Stimulated activated CD8-positive, alpha-beta memory T cell treated with anti-CD3 and anti-CD28 coated beads, Interleukin-15, amount 100 ng/mL, for 1 hour (primary cell): ENCODE results near the gene SLC5A11.
A peak's percentile ranks its signal among the peaks of the same experiment; 100 is the strongest.
"Not testable (repeated sequence)": the region's sequence is repeated elsewhere in the genome, so short reads cannot be mapped to it uniquely, and the experiment has no call there.

Experiments
- DNase-seq: peaks from one replicate; pipeline ENCODE4 v3.0.0-alpha.2; 2020; ENCODE audit warnings: low read depth

Gene SLC5A11

DNA sequence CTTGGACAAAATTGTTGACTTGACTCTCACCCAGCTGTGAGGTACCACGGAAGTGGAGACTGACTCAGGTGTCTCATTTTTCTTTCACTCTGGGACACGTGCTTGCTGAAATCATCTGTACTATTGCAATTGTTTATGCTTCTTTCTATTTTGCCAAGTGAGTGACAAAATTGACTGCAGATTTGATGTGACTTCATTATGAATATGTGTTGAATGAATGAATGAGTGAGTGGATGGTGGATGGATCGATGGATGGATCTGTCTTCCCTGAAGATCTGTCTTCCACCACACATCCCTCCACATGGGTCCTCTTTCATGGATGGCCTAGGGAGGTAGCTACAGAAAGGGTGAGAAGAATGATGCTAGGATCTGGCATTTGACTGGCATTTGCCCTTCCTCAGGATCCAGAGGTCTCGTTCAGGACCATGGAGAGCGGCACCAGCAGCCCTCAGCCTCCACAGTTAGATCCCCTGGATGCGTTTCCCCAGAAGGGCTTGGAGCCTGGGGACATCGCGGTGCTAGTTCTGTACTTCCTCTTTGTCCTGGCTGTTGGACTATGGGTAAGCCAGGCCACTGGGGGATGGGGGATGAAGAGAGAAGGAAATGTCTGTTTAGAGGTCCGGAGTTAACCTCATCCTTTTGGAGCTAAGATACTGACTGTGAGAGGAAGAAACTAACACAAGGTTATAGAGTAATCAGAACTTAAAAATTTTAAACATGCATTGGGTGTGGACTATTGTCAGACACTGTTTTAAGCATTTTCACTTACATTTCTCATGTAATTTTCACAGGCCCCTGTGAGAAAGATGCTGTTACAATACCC lies 12.7 kb downstream of the SLC5A11 start:
- DNase-seq: peak; percentile 4

DNA sequence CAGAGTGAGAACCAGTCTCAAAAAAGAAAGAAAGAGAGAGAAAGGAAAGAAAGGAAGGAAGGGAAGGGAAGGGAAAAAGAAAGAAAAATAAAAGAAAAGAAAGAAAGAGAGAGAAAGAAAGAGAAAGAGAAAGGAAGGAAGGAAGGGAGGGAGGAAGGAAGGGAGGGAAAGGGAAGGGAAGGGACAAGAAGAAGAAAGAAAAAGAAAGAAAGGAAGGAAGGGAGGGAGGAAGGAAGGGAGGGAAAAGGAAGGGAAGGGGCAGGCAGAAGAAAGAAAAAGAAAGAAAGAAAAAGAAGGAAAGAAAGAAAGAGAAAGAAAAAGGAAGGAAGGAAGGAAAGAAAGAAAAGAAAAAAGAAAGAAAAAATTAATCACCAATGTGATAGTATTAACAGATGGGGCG lies 15.7 kb downstream of the SLC5A11 start:
- no peak for DNase-seq

GRCh38 chr16:24863582-24864437 lies 18.0 kb downstream of the SLC5A11 start:
- no peak for DNase-seq

DNA sequence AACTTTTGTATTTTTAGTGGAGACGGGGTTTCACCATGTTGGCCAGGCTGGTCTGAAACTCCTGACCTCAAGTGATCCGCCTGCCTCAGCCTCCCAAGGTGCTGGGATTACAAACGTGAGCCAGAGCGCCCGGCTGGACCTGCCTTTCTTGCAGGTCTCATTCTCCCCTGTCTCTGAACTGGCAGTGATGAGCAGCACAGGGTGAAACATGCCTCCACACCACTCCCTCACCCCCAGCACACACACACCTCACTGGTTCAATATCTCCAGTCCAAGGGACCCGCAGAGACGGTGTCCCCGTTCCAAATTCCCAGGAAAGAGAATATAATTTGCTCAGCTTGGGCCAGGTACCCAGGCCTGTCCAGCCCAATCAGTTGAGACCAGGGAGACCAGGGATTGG lies 23.3 kb downstream of the SLC5A11 start:
- DNase-seq: no peak

DNA sequence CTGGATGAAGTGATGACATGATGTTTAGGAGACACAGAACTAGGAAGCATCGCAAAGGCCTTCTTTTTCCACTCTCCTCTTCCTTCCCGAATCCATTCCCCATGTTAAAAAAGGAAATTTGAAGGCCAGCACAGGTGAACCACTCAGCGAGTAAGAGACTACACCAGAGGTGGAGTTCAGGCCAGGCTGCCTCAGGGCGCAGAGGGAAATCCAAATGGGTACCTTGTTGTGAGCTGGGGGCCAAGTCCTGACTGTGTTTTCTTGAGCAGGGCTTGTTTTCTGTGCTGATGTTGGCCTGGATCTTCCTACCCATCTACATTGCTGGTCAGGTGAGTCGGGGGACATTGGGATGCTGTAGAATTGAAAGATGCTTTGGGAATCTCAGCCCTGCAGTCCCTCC lies 26.1 kb downstream of the SLC5A11 start:
- DNase-seq: no peak

- no peak for DNase-seq
Observed at GRCh38 chr16:24873028-24873427, 27.3 kb downstream of the SLC5A11 start.

- no peak for DNase-seq
Observed at GRCh38 chr16:24875466-24875865, 29.7 kb downstream of the SLC5A11 start.

DNA sequence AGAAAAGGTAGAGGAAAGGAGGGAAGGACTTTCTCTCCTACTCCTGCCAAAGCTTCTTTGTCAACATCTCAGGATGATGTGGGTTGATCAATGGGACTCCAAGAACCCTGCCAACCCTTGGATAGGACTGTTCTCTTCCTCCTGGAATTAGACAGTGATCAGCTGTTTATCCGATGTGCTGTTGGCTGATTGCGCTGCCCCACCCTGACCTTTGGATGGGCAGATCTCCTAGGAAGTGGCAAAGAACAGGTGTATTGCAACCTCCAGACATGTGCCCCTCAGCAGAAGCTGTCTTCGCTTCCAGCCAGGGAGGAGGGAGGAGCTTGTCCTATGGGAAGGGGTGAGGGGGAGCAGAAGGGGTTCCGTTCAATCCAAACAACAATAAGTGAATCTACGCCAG lies 30.5 kb downstream of the SLC5A11 start:
- DNase-seq: no peak

DNA sequence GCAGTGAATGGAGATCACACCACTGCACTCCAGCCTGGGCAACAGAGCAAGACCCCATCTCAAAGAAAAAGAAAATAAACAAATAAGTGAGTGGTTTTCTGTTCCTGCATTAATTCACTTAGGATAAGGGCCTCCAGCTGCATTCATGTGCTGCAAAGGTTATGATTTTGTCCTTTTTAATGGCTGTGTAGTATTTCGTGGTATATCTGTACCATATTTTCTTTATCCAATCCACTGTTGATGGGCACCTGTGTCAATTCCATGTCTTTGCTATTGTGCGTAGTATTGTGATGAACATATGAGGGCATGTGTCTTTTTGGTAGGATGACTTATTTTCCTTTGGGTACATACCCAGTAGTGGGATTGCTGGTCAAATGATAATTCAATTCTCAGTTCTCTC lies 33.9 kb downstream of the SLC5A11 start:
- no peak for DNase-seq

DNA sequence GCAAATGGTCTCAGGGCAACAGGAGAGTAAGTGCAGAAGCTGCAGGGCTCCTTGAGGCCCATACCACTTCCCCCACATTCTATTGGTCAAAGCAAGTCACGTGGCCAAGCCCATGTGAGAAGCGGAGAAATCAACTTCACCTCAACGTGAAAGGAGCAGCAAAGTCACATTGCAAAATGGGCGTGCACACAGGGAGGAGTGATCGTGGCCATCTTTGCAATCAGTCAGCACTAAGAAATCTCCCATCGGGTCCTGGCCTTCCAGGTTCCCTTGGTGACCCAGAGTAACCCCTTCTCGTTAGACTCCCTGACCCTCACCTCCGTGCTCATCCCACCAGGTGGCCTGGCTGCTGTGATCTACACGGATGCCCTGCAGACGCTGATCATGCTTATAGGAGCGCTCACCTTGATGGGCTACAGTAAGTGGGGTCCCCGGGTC lies 38.0 kb downstream of the SLC5A11 start:
- no peak for DNase-seq

GRCh38 chr16:24887472-24887871 lies 41.7 kb downstream of the SLC5A11 start:
- DNase-seq: no peak

- DNase-seq: no peak
Observed at GRCh38 chr16:24890746-24891145, 45.0 kb downstream of the SLC5A11 start.

GRCh38 chr16:24896439-24896838 lies 50.7 kb downstream of the SLC5A11 start:
- DNase-seq: no peak

GRCh38 chr16:24897522-24897921 lies 51.8 kb downstream of the SLC5A11 start:
- not testable (repeated sequence) for DNase-seq

- no peak for DNase-seq
Observed at GRCh38 chr16:24900230-24900629, 54.5 kb downstream of the SLC5A11 start.

GRCh38 chr16:24906199-24906808 lies 60.5 kb downstream of the SLC5A11 start:
- DNase-seq: no peak

- no peak for DNase-seq
Observed at GRCh38 chr16:24906901-24907300, 61.1 kb downstream of the SLC5A11 start.

DNA sequence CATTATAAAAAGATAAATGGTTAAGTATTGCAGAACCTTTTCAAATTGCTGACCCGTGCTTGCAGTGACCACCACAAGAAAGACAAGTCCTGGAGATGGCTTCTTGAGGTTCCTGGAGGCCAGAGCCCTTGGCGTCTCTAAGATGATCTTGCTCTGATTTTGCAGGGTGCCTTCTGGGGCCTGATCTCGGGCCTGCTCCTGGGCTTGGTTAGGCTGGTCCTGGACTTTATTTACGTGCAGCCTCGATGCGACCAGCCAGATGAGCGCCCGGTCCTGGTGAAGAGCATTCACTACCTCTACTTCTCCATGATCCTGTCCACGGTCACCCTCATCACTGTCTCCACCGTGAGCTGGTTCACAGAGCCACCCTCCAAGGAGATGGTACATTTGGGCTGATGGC lies 63.0 kb downstream of the SLC5A11 start:
- DNase-seq: no peak

- DNase-seq: no peak
Observed at GRCh38 chr16:24909856-24910255, 64.1 kb downstream of the SLC5A11 start.

- no peak for DNase-seq
Observed at GRCh38 chr16:24915019-24915418, 69.3 kb downstream of the SLC5A11 start.

DNA sequence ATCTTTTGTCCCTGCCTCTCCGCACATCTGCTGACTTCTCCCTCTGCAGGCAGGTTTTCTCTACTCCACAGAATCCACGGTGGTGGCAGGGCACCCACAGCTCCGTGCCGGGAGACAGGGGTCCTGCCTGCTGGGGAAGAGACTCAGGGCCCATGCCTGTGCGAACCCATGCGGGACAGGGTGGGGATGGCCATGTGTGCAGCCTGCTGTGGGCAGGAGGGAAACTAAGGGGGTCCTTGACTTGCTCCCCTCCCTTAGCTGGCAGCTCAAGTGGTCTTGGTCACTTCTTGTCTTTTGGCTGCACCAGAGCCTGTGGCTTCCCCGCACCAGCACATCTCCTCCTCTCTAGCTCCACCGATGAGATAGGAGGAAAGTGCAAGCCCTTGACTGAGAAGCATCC lies 69.8 kb downstream of the SLC5A11 start:
- no peak for DNase-seq

DNA sequence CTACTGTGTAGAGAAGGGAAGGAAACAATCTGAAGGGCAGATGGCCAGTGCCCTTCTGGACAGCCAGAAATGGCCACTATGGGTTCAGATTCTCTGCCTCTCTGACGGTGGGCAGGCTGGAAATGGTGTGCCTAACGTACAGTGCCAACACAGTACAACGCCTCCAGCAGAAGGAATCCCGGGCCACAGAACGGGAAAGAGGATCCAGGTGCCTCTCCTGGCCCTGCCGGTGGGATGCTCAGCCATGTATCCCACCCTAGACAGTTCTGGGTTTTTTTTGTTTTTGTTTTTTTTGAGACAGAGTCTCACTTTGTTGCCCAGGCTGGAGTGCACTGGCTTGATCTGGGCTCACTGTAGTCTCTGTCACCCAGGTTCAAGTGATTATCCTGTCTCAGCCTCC lies 71.5 kb downstream of the SLC5A11 start:
- DNase-seq: no peak

DNA sequence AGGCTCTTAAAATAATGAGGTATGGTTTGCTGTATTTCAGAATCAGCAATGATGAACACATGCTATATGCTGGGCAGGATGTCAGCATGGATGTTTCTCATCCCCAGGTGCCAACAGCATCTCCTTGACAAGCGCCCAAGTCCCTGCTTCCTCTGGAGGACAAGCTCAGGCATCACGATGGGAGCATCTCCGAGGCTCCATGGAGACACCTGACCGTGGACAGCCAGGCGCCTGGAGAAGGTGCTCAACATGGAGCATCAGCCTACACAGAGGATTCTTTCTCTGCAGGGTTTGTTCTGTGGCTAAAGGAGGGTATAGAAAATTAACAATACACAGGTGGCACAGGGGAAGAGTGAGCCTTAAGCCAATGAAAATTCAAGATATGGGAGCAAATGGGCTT lies 72.1 kb downstream of the SLC5A11 start:
- no peak for DNase-seq
